H54 (cell line): ENCODE data around the gene LLCFC1.

Source experiments
- DNase-seq: peaks from one replicate; pipeline ENCODE4 v3.0.0; 2011; ENCODE audit warnings: low spot score, mixed read lengths; ENCODE audit not compliant: insufficient read length
- FAIRE-seq: peaks from 3 replicates; lab custom pipeline; 2011; peaks lifted over from hg19 to GRCh38; lab: Jason Lieb, UNC
- POLR2A ChIP-seq: IDR thresholded peaks from 2 replicates; pipeline ENCODE4 v1.6.1; 2011; ENCODE audit warnings: low read depth, mild to moderate bottlenecking, low read length

LLCFC1 gene

DNA sequence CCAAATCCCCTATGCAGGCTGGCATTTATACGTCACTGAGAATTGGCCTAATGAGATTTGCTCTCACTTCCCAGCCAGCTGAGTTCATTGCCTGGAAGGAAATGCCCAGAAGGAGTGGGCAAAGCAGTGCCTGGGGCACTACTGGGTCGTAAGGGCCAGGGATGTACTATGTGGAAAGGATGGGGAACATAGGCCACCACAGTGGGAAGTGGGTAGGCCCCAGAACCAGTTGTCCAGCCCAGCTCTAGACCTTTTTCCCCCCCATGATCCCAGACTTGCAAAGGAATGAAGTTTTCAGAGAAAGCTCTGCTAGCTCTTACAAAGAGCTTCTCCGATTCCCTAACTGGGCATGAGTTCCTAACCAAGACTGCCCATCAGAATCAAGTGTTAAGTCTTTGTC lies 19.6 kb upstream of the LLCFC1 start:
- DNase-seq (no peak), FAIRE-seq (no peak)
- no peak for TF ChIP-seq POLR2A

DNA sequence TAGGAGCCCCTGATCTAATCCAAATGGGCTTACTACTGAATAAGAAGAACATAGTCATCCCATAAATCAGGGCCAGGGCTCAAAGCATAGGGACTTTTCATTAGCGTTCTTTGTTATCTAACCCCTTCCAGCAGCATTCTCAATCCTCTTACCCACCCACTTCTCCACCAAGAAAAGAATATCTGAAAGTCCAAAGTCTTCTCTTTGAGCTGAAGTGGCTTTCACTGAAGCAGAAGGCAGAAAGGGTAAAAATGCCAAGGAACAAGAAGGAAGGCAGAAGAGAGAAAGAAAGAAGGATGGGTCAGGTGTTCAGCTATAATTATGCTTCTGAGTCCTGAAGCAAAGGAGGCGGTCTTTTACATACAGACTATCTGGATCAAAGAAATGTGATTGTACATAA lies 15.9 kb upstream of the LLCFC1 start:
- TF ChIP-seq POLR2A: no peak
- FAIRE-seq: no peak

DNA sequence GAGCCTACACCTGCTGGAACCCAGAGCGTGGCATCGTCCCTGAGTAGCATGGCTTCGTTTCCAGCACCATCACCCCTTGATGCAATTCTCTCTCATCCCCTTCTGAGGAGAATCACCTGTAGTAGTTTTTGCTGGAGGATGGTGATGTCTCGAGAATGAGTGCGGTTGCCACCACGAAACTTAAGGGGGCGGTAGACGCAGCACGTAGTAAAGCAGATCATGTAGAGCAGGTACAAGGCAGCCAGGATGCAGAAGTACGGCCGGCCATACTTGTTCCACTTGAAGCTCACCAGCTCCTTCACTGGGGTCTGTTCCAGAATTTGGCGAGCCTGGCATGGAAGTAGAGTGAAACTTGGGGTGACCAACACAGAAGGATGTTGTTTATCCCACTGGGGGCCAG lies 13.9 kb upstream of the LLCFC1 start:
- FAIRE-seq (no peak), DNase-seq (no peak)
- TF ChIP-seq POLR2A: no peak

More for the DNA sequence above, 15.9 kb upstream of the LLCFC1 start:
- no peak for DNase-seq

DNA sequence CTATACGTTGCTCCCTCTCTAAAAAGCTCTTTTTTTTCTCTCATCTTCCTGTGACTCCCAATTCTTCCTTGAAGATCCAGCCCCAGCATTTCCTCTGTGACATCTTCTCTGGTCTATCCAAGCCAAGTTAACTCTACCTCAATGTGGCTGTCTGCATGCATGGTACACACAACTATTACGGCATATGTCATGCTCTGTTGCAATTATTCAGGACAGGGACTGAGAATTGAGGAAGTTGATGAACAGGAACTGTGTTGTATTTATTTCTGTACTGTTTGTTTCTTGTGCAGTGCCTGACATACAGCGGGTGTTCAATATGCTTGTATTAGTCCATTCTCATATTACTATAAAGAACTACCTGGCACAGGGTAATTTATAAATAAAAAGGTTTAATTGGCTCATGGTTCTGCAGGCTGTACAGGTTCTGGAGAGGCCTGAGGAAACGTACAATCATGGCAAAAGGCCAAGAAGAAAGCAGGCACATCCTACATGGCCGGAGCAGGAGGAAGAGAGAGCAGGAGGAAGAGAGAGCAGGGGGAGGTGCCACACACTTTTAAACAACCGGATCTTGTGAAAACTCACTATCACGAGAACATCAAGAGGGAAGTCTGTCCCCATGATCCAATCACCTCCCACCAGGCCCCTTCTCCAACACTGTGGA lies 12.1 kb upstream of the LLCFC1 start:
- TF ChIP-seq POLR2A: no peak
- DNase-seq (no peak), FAIRE-seq (no peak)

DNA sequence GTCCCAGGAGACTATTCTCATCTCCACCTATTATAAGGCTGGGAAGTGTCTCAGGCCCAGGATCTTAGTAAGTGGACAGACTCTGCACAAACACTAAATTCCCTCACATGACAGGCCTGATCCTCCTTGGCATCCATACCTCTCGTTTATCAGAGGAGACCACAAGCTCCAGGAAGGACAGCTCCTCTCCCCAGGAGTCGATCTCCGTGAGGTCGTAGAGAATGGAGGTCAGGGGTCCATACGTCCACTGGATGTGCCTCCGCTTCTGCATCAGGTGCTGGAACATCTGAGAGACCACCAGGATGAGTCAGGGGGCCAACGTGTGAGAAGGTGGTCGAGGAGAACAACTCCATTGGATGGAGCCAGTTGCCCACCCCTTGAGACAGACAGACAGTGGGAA lies 11.3 kb upstream of the LLCFC1 start:
- FAIRE-seq (no peak), DNase-seq (no peak)
- no peak for TF ChIP-seq POLR2A

DNA sequence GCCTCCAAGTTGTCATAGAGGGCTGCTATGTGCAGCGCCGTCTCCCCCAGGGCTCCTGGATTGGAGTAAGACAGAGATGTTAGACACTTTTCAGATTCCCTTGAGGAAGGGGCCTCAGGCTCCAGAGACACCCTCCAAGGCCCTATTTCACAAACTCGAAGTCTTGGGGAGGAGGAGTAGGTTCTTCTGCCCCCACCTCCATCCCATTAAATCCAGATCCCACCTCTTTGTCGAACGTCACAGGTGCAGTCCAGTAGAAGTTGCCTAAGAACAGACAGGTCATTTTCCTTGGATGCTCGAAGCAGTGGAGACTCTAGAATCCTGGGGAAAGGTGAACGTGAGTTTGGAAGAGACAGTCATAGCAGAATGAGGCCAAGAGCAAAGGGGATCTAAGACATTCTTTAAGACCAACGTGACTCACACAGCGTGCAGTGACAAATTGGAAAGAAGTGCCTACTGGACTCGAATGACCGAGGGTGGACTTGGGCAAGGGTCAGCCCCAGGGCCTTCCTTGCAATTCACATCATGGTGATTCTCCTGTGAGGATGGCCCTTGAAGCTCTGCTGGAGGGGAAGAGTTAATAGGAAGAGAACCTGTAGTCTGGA lies 9.1 kb upstream of the LLCFC1 start:
- TF ChIP-seq POLR2A: no peak
- DNase-seq (no peak), FAIRE-seq (no peak)

DNA sequence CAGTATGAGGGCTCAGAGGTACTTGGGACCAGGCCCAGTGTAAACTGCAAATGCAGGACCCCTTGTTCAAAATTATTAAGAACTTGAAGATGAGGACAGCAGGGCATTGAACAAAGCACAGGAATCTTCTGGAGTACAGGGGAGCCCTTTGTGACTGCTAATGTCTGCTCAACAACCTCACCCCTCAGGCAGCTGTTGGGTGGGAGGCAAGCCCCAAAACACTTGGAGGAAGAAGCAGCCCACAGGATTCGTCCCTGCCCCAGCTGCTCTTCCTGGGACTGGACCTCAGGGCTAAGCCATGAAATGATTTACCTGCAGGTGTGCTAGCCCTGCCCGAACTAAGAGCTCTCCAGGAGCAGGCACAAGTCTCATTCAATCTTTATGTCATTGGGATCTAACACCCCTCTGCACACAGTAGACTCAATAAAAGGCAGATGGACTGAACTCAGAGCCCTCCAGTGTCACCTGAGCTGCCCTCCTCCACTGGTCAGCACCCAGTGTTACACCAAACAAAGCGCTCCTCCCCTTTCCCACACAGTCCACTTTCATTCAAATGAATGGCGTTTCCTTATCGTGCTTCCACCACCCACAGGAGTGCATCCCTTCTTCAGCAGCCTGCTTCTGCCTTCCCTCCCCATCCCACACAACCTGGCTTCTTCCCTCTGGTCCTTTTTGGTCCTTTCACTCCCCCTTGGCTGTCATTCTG lies 6.7 kb upstream of the LLCFC1 start:
- FAIRE-seq (no peak), DNase-seq (no peak)
- no peak for TF ChIP-seq POLR2A

DNA sequence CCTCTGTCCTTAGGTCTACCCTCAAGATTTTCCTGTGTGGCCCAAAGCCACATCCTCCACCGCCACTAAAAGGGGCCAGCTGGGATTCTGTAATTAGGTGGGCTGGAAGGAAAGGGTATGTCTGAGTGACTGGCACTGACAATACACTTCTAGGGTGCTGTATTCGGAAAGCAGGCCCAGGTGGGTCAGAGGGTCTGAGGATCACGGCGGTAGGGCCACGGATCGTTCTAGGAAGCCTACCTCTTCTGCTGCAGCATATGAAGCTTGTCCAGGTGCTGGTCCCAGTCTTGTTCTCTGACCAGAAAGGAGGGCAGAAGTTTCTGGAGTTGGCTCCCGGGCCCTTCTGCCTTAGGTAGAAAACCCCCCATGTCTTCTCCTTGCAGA lies 6.2 kb upstream of the LLCFC1 start:
- DNase-seq: no peak
- no peak for FAIRE-seq
- no peak for TF ChIP-seq POLR2A

DNA sequence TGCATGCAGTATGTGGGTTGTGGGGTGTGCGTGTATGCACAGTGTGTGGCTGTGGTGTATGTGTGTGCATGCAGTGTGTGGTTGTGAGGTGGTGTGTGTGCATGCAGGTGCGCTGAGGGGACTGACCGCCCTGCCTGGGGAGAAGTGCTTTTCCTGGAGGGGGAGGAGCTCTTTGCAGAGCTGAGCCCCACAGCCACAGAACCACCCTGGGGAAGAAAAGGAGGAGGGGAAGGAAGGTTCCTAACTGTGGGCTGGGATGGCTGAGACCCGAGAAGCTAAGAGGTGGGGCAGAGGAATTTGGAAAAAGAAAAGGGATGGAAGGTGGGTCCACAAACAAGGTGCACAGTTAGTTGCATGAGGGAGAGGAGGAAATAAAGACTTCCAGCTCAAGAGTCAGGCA lies 5.7 kb upstream of the LLCFC1 start, which contains the start of gene TRPV5:
Gene TRPV5 (minus strand): TSS at position 123 of the 400 bp plus-strand sequence. CDS start 287 bp downstream, outside the sequence.
- no peak for FAIRE-seq
- TF ChIP-seq POLR2A: no peak
- no peak for DNase-seq

DNA sequence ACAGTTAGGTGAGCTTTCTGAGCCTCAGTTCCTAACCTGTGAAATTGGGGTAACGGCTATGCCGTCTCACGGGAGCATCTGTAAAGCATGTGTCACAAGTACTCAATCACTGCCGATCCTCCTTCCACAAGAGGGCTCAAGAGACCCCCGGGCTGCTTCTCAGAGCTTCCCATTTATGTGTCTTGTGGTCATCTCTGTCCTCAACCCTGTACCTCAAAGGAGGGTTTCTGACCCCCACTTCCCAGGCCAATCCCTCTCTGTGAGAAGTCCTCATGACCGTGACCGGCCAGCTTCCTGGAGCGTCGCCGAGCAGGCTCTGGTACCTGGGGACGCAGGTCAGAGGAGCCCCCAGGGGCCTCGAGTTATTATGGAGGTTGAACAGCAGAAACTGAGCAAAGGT lies 5.2 kb upstream of the LLCFC1 start:
- no peak for FAIRE-seq
- no peak for TF ChIP-seq POLR2A
- no peak for DNase-seq

DNA sequence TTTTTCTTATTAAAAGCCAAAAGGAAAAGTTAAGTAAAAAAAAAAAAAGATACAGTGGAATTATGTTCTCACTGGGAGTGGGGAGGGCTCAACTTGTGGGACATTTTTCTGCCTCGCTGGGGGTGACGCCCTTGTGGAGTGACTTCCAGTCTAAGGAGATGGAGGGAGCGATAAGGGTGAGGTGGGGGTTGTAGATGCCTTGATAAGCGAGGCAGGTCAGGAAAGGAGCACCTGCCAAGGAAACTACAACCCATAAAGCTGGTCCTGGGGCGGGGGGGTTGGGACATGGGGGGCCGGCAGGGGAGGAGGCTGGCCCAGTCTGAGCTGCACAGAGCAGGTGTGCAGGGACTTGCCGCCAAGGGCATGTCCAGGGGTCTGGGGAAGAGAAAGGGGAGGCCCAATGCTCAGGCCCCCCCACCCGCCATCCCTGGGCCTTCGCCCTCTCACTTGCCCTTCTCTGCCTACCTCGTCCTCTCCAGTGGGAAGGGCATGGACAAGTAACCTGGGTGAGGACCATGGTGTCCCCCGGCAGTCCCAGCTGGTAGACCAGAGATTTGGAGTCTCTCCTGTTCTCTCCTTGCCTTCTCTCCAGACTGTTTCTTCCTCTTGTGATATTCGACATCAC lies 3.2 kb upstream of the LLCFC1 start:
- FAIRE-seq (no peak), DNase-seq (no peak)
- TF ChIP-seq POLR2A: no peak

DNA sequence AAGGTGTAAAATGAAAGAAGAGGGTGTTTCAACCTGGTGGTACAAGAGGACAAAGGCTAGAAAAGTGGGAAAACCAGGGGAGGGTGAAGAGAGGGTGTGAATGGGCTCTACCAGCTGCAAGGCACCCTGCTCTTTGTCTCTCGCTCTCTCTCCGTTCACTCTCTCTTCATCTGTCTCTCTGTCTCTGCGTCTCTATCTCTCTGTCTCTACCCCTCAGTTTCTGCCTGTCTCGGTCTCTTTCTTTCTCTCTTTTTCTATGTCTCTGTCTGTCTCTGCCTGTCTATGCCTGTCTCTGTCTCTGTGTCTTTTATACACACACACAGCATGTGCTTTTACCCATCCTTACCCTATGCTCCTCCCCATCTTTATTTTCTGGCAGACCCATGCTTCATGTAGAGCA lies 673 bp upstream of the LLCFC1 start:
- no peak for TF ChIP-seq POLR2A
- DNase-seq: no peak
- no peak for FAIRE-seq

DNA sequence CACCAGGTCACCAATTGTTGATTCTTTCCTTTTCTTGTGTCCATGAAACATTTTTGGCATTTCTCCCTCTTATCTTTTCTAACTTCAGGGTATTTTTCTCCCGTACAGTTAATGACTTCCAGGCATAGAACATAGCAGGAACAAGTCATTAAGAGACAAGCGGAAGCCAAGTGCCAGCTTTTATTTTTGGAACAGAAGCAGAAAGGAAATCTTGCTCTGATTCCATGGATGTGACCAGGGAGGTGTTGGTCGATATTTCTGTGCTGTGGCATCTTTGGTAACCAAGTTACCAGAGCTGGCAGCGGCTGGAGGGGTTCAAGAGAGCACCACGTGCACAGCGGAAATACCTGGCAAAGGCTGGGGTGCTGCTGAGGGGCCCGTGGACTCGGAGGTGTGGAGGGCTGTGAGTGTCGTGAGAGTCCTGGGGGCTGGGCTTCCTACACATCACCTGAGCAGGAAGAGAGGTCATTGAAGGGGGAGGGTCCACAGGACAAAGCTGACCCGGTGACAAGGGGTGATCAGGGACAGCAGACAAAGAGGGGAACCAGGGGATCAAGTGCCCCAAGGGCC lies 1.8 kb downstream of the LLCFC1 start:
- TF ChIP-seq POLR2A: no peak
- DNase-seq (no peak), FAIRE-seq (no peak)

DNA sequence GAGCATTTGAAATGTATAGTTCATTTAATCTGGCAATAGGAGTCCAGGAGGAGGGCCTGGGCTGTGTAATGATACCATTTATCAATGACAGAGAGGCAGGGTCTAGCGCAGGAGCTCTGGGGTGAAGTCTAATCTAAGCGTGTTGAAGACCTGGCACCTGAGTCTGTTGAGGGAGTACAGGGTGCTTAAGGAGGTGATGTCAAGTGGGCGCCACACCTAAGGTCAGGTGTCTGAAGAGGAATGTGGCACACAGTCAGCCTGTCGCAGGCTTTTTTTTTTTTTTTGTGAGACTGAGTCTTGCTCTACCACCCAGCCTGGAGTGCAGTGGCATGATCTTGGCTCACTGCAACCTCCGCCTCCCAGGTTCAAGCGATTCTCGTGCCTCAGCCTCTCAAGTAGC lies 2.3 kb downstream of the LLCFC1 start:
- DNase-seq: no peak
- TF ChIP-seq POLR2A: no peak
- FAIRE-seq: no peak
